HG02884 (cell line): ENCODE results near the gene FAM110A.
"Not testable (repeated sequence)": the region's sequence is repeated elsewhere in the genome, so short reads cannot be mapped to it uniquely, and the experiment has no call there.

Source experiments
- ATAC-seq: cut with Tn5 transposase; IDR thresholded peaks from one replicate; pipeline ENCODE4 v1.9.1; 2021; ENCODE audit warnings: mild to moderate bottlenecking, moderate library complexity; ENCODE audit not compliant: unreplicated experiment

FAM110A gene

GRCh38 chr20:822651-823573 lies 10.6 kb upstream of the FAM110A start:
- no peak for ATAC-seq

DNA sequence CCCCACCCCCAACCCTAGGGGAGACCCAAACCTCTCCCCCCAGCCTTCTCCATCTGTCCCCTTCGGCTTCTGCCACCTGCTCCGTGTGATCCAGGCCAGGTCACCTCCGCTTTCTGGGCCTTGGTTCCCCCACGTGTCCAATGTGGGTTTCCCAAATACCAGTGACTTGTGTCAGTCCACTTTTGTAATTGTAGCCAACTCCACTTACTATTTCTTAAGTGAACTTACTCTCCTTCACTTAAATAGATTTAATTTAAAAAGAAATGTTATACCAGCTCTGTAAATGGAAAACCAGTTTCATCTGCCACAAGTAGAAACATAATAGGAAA lies 10.0 kb upstream of the FAM110A start:
- ATAC-seq, result no peak

DNA sequence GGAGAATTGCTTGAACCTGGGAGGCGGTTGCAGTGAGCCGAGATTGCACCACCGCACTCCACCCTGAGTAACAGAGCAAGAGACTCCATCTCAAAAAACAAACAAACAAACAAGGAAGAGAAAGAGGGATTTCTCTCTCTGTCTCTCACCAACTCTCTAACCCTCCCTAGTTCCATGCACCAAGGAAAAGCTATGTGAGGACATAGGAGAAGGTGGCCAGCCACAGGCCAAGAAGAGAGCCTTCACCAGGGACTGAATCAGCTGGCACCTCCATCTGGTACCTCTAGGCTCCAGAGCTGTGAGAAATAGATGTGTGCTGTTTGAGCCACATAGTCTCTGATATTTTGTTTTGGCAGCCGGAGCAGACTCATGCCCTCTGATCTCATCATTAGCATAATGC lies 9.0 kb upstream of the FAM110A start:
- ATAC-seq, result no peak

DNA sequence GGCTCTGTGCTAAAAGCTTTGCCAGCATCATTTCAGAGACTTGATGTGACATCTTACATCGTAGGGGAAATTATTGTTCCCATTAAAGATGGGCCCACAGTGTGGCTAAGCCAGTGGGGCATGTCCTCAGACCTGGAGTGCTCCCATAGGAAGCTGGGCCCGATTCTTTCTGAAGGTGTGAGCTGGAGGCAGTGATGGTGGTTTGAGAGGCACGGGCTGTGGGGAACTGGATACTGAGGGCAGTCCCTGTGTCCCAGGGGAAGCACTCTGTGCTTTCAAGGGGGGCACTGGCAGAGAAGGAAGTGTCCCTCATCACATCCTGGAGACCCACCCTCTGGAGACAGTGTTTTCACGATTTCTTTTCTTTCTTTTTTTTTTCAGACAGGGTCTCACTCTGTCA lies 8.6 kb upstream of the FAM110A start:
- ATAC-seq, result no peak

- ATAC-seq, result no peak
Measured at GRCh38 chr20:825710-826421, 7.6 kb upstream of the FAM110A start.

DNA sequence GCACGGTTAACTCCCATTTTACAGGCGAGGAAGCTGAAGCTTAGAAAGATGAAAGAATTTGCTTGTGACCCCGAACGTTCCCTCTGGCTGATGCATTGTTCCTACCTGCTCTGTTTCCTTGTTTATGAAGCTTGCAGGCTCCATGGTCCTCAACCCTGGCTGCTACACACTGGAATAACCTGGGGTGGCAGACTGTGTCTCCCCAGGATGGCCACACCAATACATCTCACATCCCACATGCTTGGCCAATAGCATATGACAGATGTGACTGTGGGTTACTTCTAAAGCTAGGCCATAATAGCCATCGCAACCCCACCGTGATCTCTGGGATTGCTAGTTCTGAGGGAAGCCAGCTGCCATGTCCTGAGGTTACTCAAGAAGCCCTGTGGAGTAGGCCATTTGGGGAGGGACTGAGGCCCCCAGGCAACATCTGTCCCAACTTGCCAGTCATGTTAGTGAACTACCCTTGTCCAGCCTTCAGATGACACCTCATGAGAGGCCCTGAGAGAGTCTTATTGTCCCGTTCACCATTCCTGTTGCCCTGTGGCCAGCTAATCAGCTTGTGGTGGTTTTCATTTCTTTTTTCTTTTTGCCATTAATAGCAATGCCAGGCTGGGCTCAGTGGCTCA lies 6.7 kb upstream of the FAM110A start:
- no peak for ATAC-seq

DNA sequence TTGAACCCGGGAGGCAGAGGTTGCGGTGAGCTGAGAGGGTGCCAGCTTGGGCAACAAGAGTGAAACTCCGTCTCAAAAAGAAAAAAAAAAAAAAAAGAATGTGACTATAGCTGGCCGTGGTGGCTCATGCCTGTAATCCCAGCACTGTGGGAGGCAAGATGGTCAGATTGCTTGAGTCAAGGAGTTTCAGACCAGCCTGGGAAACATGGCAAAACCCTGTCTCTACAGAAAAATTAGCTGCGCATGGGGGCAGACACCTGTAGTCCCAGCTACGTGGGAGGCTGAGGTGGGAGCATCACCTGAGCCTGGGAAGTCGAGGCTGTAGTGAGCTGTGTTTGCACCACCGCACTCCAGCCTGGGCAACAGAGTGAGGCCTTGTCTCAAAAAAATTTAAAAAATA lies 5.5 kb upstream of the FAM110A start:
- not testable (repeated sequence) for ATAC-seq

DNA sequence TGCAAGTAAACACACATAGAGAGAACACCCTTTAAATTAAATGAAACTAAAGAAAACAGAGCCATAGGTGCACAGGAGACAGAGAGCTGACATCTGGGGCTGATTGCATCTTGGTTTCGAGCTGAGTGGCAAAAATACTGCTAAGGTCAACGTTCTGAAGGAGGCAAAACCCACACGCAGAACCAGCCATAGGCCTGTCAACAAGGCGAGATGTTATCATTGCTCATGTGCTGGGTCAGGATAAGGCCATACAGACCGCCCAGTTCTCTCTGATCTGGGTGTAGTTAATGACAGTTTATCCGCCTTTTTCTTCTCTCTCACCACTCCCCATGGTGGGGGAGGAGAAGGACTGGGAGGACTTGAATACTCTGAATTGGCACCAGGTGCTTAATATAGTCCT lies 4.5 kb upstream of the FAM110A start:
- no peak for ATAC-seq

- ATAC-seq, result no peak
Measured at GRCh38 chr20:829551-829950, 4.0 kb upstream of the FAM110A start.

DNA sequence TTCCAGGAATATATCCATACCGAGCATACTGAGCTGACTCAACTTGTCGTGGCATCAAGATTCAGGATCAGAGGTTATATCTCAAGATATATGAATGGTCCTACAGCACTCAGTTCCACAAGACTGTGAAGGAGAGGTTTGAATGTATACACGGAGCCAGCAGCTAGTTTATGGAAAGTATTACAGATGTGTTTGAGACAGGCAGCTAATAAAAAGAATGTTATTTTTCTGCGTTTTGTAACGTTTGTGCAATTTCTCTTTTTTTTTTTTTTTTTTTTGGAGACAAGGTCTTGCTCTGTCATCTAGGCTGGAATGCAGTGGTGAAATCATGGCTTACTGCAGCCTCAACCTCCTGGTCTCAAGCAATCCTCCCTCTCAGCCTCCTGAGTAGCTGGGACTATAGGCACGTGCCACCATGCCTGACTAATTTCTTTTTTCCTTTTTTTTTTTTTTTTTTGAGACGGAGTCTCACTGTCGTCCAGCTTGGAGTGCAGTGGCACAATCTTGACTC lies 3.4 kb upstream of the FAM110A start:
- no peak for ATAC-seq

DNA sequence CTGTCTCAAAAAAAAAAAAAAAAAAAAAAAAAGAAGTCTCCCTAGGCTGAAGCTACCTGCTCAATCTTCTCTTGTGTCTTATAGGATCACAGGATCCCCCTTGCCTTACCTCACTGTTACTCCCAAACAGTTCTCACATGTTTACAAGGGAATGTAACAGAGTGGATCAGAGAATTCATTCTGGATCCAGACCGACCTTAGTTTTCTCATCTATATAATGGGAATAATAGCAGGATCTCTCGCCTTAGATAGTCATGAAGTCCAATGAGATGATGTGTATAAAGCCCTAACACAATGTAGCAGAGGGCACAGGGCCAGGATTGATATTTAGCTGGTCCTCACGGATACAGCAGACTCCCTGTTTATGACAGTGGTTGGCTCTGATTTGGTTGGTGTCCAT lies 2.3 kb upstream of the FAM110A start:
- no peak for ATAC-seq

DNA sequence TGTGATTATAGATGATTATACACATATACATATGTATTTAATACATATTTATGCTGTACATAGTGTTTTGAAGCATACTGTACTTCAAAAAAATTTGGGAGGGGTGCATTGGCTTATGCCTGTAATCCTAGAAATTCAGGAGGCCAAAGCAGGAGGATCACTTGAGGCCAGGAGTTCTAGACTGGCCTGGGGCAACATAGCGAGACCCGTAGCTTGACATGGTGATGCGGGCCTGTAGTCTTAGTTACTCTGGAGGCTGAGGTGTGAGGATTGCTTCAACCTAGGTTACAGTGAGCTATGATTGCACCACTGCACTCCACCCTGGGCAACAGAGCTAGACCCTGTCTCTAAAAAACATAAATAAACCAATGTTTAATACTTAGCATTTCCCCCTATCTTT lies 1.6 kb upstream of the FAM110A start:
- no peak for ATAC-seq

DNA sequence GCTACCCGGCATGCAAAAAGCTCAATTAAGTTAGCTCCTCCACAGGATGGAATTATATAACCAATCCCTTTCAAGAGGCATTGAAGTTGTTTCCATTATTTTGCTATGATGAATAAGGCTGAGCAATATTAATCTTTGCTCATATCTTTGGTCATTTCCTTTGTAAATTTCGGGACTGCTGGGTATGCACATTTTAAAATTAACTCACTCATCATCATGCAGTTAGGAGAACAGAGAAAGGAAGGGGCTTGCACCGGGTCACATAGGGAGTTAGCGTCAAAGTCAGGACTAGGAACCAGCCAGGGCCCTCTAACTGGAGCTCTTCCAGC lies 430 bp upstream of the FAM110A start:
- peak; percentile 14 for ATAC-seq

GRCh38 chr20:834151-834746 lies 734 bp downstream of the FAM110A start:
- no peak for ATAC-seq

- no peak for ATAC-seq
Measured at GRCh38 chr20:835608-836045, 2.1 kb downstream of the FAM110A start.

GRCh38 chr20:836190-836589 lies 2.7 kb downstream of the FAM110A start:
- ATAC-seq, result no peak

DNA sequence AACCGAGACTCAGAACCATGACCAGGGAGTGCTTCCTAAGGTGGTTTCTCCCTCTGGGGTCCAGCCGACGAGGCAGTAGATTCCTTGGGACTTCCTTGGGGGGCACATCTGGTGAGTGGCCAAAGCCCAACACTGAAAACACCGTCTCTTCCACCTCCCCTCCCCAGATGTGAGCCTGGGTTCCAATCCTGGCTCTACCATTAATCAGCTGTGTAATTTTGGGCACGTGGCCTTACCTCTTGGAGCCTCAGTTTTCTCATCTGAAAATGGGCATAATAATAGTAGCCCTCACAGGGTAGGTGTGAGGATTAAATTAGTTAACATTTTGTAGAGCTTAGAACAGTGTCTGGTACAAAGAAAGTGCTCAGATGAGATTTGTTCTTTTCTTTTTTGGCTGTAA lies 5.5 kb downstream of the FAM110A start:
- ATAC-seq, result no peak

DNA sequence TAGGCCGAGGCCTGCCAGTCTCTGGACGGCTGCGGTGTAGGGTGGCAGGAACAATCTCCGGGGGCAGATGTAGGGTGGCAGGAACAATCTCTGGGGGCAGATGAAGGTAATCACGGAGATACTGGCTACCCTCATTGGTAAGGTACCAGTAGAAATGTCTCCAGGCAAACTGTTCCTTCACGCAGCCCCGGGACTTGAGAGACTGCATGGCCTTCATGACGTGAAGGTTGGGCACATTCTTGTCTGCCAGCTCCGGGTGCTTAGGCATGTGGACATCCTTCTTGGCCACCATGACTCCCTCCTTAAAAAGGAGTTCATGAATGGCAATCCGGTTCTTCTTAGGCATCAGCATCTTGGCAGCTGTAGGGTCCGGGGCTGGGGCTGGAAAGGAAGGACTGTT lies 6.1 kb downstream of the FAM110A start:
- no peak for ATAC-seq

- ATAC-seq, result no peak
Measured at GRCh38 chr20:840503-840857, 7.0 kb downstream of the FAM110A start.

- ATAC-seq, result no peak
Measured at GRCh38 chr20:840858-841567, 7.5 kb downstream of the FAM110A start.
